ENCODE results near the gene RBFOX1. TPM values are rescaled to one million over a fixed set of nuclear protein-coding genes. Genes with fewer than 3 reads are reported as not detected.

The RBFOX1 gene
- total RNA-seq, 1 donor from 2014 or later = not detected

- Mint-ChIP-seq H3K27me3 (ENCODE audit: low read depth) (no peaks in the 10 kb centered on the region), H3K4me3 (ENCODE audit: unreplicated experiment) (no peak overlapping the region), H3K9me3 (ENCODE audit: low read depth) (peaks cover 6% of the 10 kb centered on the region), H3K27ac (ENCODE audit: unreplicated experiment) (no peak overlapping the region), H3K36me3 (ENCODE audit: low read depth) (no peaks in the 10 kb centered on the region), H3K4me1 (ENCODE audit: low read depth) (no peaks in the 10 kb centered on the region)
- DNase-seq (ENCODE audit: low spot score) = no peak
- no peak for TF ChIP-seq CTCF (IDR thresholded peaks at IDR 0.05)
Observed at GRCh38 chr16:7336742-7337141, 4.1 kb downstream of the RBFOX1 start.

GRCh38 chr16:7338826-7339225, 6.2 kb downstream of the RBFOX1 start:
- H3K4me3 Mint-ChIP-seq (ENCODE audit: unreplicated experiment) = no peak overlapping the region
- H3K4me1 Mint-ChIP-seq (ENCODE audit: low read depth) = no peaks in the 10 kb centered on the region
- H3K9me3 Mint-ChIP-seq (ENCODE audit: low read depth) = peaks cover 6% of the 10 kb centered on the region
- H3K27ac Mint-ChIP-seq (ENCODE audit: unreplicated experiment) = no peak overlapping the region
- no peak for TF ChIP-seq CTCF (IDR thresholded peaks at IDR 0.05)
- H3K27me3 Mint-ChIP-seq (ENCODE audit: low read depth) = no peaks in the 10 kb centered on the region
- no peak for DNase-seq (ENCODE audit: low spot score)
- H3K36me3 Mint-ChIP-seq (ENCODE audit: low read depth) = no peaks in the 10 kb centered on the region

GRCh38 chr16:7339700-7340099, 7.1 kb downstream of the RBFOX1 start:
- no peaks in the 10 kb centered on the region for H3K36me3 Mint-ChIP-seq (ENCODE audit: low read depth)
- no peak for DNase-seq (ENCODE audit: low spot score)
- H3K27me3 Mint-ChIP-seq (ENCODE audit: low read depth) = no peaks in the 10 kb centered on the region
- H3K4me1 Mint-ChIP-seq (ENCODE audit: low read depth) = no peaks in the 10 kb centered on the region
- no peak overlapping the region for H3K4me3 Mint-ChIP-seq (ENCODE audit: unreplicated experiment)
- peaks cover 6% of the 10 kb centered on the region for H3K9me3 Mint-ChIP-seq (ENCODE audit: low read depth)
- no peak overlapping the region for H3K27ac Mint-ChIP-seq (ENCODE audit: unreplicated experiment)
- no peak for TF ChIP-seq CTCF (IDR thresholded peaks at IDR 0.05)

GRCh38 chr16:7340938-7341337, 8.3 kb downstream of the RBFOX1 start:
- Mint-ChIP-seq H3K9me3 (ENCODE audit: low read depth) (peaks cover 8% of the 10 kb centered on the region), H3K27ac (ENCODE audit: unreplicated experiment) (no peak overlapping the region), H3K4me3 (ENCODE audit: unreplicated experiment) (no peak overlapping the region), H3K27me3 (ENCODE audit: low read depth) (no peaks in the 10 kb centered on the region), H3K4me1 (ENCODE audit: low read depth) (no peaks in the 10 kb centered on the region), H3K36me3 (ENCODE audit: low read depth) (no peaks in the 10 kb centered on the region)
- DNase-seq (ENCODE audit: low spot score) = no peak
- TF ChIP-seq CTCF (IDR thresholded peaks at IDR 0.05) = no peak

- Mint-ChIP-seq H3K36me3 (ENCODE audit: low read depth) (no peaks in the 10 kb centered on the region), H3K9me3 (ENCODE audit: low read depth) (peaks cover 20% of the 10 kb centered on the region), H3K4me1 (ENCODE audit: low read depth) (no peaks in the 10 kb centered on the region), H3K4me3 (ENCODE audit: unreplicated experiment) (no peak overlapping the region), H3K27ac (ENCODE audit: unreplicated experiment) (no peak overlapping the region), H3K27me3 (ENCODE audit: low read depth) (no peaks in the 10 kb centered on the region)
- TF ChIP-seq CTCF (IDR thresholded peaks at IDR 0.05) = no peak
- DNase-seq (ENCODE audit: low spot score) = no peak
Observed at GRCh38 chr16:7342598-7342997, 10.0 kb downstream of the RBFOX1 start.

Measured in chondrocyte (in vitro differentiated cells).